Erythroblast (primary cell): Measurements from ENCODE around the gene TM9SF4.

Experiments
- DNase-seq, 2 experiments: peaks; one replicate each; lab custom pipeline; 2025; lab: John Stamatoyannopoulos, UW
- GATA1 ChIP-seq: IDR thresholded peaks from 2 replicates; pipeline ENCODE4 v1.6.1; 2011; ENCODE audit warnings: low read depth, mild to moderate bottlenecking, control low read depth, low read length, moderate library complexity
- POLR2A ChIP-seq: IDR thresholded peaks from 2 replicates; pipeline ENCODE4 v1.6.1; 2011; ENCODE audit warnings: mild to moderate bottlenecking, low read length

Gene TM9SF4

GRCh38 chr20:32127347-32127746 lies 17.8 kb downstream of the TM9SF4 start:
- no peak for TF ChIP-seq GATA1
- TF ChIP-seq POLR2A = no peak
- no peak for DNase-seq

GRCh38 chr20:32128167-32128566 lies 18.7 kb downstream of the TM9SF4 start:
- TF ChIP-seq POLR2A (no peak), GATA1 (no peak)
- no peak for DNase-seq

GRCh38 chr20:32129863-32130262 lies 20.3 kb downstream of the TM9SF4 start:
- TF ChIP-seq GATA1 = no peak
- no peak for TF ChIP-seq POLR2A
- DNase-seq = no peak

GRCh38 chr20:32130352-32130751 lies 20.8 kb downstream of the TM9SF4 start:
- TF ChIP-seq POLR2A = no peak
- no peak for TF ChIP-seq GATA1
- DNase-seq = no peak

GRCh38 chr20:32130965-32131364 lies 21.5 kb downstream of the TM9SF4 start:
- no peak for DNase-seq
- no peak for TF ChIP-seq POLR2A
- TF ChIP-seq GATA1 = no peak

- TF ChIP-seq GATA1 (no peak), POLR2A (no peak)
These were observed 23.5 kb downstream of the TM9SF4 start for GRCh38 chr20:32132911-32133549.

GRCh38 chr20:32134026-32134425 lies 24.5 kb downstream of the TM9SF4 start:
- no peak for TF ChIP-seq POLR2A
- no peak for TF ChIP-seq GATA1
- DNase-seq = no peak

More at GRCh38 chr20:32132911-32133549, 23.5 kb downstream of the TM9SF4 start:
- no peak for DNase-seq

GRCh38 chr20:32135983-32136515 lies 26.5 kb downstream of the TM9SF4 start:
- no peak for TF ChIP-seq POLR2A
- no peak for TF ChIP-seq GATA1
- DNase-seq = no peak

- no peak for DNase-seq
- TF ChIP-seq POLR2A (no peak), GATA1 (no peak)
These were observed 29.4 kb downstream of the TM9SF4 start for GRCh38 chr20:32138921-32139320.

- TF ChIP-seq POLR2A (no peak), GATA1 (no peak)
- DNase-seq = no peak
These were observed 30.4 kb downstream of the TM9SF4 start for GRCh38 chr20:32139947-32140346.

GRCh38 chr20:32140603-32141002 lies 31.1 kb downstream of the TM9SF4 start:
- no peak for DNase-seq
- no peak for TF ChIP-seq POLR2A
- no peak for TF ChIP-seq GATA1

- no peak for DNase-seq
- TF ChIP-seq GATA1 = no peak
- TF ChIP-seq POLR2A = no peak
These were observed 32.0 kb downstream of the TM9SF4 start for GRCh38 chr20:32141465-32141980.

GRCh38 chr20:32142088-32142487 lies 32.6 kb downstream of the TM9SF4 start:
- no peak for DNase-seq
- TF ChIP-seq GATA1 = no peak
- TF ChIP-seq POLR2A = no peak

- no peak for DNase-seq
- TF ChIP-seq POLR2A (no peak), GATA1 (no peak)
These were observed 33.5 kb downstream of the TM9SF4 start for GRCh38 chr20:32142991-32143390.

- TF ChIP-seq GATA1 (no peak), POLR2A (no peak)
- no peak for DNase-seq
These were observed 35.6 kb downstream of the TM9SF4 start for GRCh38 chr20:32144898-32145662.

- TF ChIP-seq POLR2A (no peak), GATA1 (no peak)
- no peak for DNase-seq
These were observed 40.2 kb downstream of the TM9SF4 start for GRCh38 chr20:32149566-32150170.
